RWPE2 (cell line): Measurements from ENCODE around the gene HEMK1.

Experiments
- ATAC-seq: fragments of 200-7000 bp; cut with Tn5 transposase; 3 replicates; pipeline ENCODE4 v1.9.1; 2021; ENCODE audit warnings: low read depth
- DNase-seq: peaks from one replicate; pipeline ENCODE4 v3.0.0-alpha.2; 2020; ENCODE audit warnings: low spot score
- H3K27ac ChIP-seq: fragments of 450-650 bp; 2 replicates; pipeline ENCODE4 v1.5.1; 2017; ENCODE audit warnings: mild to moderate bottlenecking; ENCODE audit not compliant: poor library complexity, severe bottlenecking
- H3K27me3 ChIP-seq: fragments of 250-450 bp; sonication (Bioruptor Pico); 2 replicates; pipeline ENCODE4 v1.5.1; 2021; ENCODE audit warnings: mild to moderate bottlenecking, moderate library complexity; ENCODE audit not compliant: insufficient read depth, poor library complexity, severe bottlenecking
- H3K36me3 ChIP-seq: fragments of 250-450 bp; sonication (Bioruptor Pico); 2 replicates; pipeline ENCODE4 v1.5.1; 2020; ENCODE audit warnings: low read depth, mild to moderate bottlenecking, moderate library complexity
- H3K4me1 ChIP-seq: fragments of 250-450 bp; sonication (Bioruptor Pico); 2 replicates; pipeline ENCODE4 v1.5.1; 2021; ENCODE audit warnings: mild to moderate bottlenecking, moderate library complexity; ENCODE audit not compliant: insufficient read depth, poor library complexity, severe bottlenecking
- H3K4me3 ChIP-seq: fragments of 250-450 bp; sonication (Bioruptor Pico); 2 replicates; pipeline ENCODE4 v1.5.1; 2021; ENCODE audit warnings: mild to moderate bottlenecking, moderate library complexity; ENCODE audit not compliant: severe bottlenecking
- H3K9me3 ChIP-seq: fragments of 250-450 bp; sonication (Bioruptor Pico); 2 replicates; pipeline ENCODE4 v1.5.1; 2021; ENCODE audit warnings: mild to moderate bottlenecking, moderate library complexity; ENCODE audit not compliant: severe bottlenecking
- CTCF ChIP-seq: fragments of 450-650 bp; IDR thresholded peaks from one replicate; pipeline ENCODE4 v1.5.1; 2017; ENCODE audit warnings: mild to moderate bottlenecking, moderate library complexity; ENCODE audit not compliant: poor library complexity, severe bottlenecking

Gene HEMK1

DNA sequence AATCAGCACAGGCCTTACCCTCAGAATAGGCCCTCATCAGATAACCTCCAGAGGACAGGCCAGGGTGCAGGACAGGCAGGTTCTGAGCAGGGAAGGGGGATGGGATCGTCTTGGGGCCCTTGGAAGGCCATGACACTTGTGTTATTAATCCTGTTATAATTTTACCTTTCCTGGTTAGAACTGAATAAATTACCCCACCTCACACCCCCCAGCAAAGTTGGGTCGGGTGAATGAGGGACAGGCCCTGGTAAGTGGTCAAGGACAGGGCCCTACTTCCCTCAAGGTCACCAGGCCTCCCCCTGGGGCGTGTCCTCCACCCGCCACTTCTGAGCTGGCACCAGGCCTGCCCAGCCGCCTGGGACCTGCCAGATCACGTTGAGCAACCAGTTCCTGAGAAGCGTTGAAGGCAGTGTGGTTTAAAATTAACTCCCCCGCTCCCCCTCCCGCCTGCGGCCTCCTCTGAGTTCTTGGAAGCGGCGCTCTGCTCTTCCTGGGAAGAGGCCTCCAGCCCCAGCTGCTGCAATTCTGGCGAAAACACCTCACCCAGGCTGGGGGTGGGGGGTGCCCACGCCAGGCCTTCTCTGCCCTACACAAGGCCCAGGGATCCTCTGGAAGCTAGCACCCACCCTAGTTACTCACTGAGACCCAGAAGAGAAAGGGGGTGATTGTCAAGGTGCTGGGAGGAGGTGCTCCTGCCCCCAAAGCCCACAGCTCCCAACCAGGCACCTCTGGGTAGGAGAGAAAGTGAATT, 31.7 kb downstream of the HEMK1 start:
- Histone ChIP-seq H3K36me3 (peaks cover under 1% of the 10 kb centered on the region; the same call in 1 of the 2 replicates), H3K27me3 (no peaks in the 10 kb centered on the region), H3K27ac (peak overlapping the region; percentile 93), H3K9me3 (no peaks in the 10 kb centered on the region), H3K4me1 (peaks cover 28% of the 10 kb centered on the region), H3K4me3 (no peak overlapping the region)
- ATAC-seq (peak; percentile 78), DNase-seq (peak; percentile 88)
- no peak for TF ChIP-seq CTCF

GRCh38 chr3:50602595-50603191, 33.4 kb downstream of the HEMK1 start:
- peak; percentile 37 for ATAC-seq
- Histone ChIP-seq H3K36me3 (peaks cover 12% of the 10 kb centered on the region; the same call in 1 of the 2 replicates), H3K27ac (peak overlapping the region; percentile 93), H3K4me1 (peaks cover 28% of the 10 kb centered on the region), H3K27me3 (no peaks in the 10 kb centered on the region), H3K4me3 (no peak overlapping the region), H3K9me3 (no peaks in the 10 kb centered on the region)
- no peak for TF ChIP-seq CTCF
- DNase-seq = no peak

DNA sequence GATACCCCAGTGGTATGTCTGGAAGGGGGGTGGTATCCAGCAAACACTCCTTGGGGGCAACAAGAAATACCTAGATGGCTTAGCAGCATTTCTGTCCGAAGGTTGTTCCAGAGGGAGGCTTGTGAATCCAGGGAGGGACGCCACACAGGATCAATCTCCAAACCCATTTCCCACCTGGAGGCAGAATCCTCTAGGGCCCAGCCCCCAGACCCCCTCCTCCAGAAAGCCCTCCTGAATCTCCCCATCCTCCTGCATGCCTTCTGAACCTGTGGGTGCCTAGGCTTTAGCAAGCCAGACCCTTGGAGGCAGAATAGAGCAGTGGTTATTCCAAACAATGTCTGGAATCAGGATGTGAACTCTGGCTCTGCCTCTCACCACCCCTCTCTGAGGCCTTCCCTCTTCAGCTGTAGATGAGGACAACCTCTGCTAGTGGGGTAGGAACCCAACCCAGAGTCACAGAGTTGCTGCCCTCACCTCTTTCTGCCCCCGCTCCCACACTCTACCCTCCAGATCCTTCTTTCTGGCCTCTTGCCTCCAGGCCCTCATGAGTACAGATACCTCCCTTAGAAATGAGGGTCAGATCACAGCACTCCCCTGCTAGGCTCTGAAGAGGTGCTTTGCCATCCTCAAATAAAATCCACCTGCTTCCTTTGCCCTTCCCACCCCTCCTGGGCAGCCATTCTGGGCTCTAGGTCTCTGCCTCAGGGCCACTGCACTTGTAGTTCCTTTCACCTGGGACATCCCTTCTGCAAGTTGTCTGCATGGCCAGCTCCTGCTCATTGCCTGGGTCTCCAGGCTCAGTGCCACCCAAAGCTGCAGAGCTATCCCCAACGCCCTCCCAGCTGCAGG, 34.2 kb downstream of the HEMK1 start:
- H3K27me3 ChIP-seq = no peaks in the 10 kb centered on the region
- ATAC-seq (no peak), DNase-seq (no peak)
- H3K27ac ChIP-seq = peak overlapping the region; percentile 93
- TF ChIP-seq CTCF = no peak
- peaks cover 28% of the 10 kb centered on the region for H3K4me1 ChIP-seq
- H3K9me3 ChIP-seq = no peaks in the 10 kb centered on the region
- no peak overlapping the region for H3K4me3 ChIP-seq
- H3K36me3 ChIP-seq = peaks cover 15% of the 10 kb centered on the region; the same call in 1 of the 2 replicates

DNA sequence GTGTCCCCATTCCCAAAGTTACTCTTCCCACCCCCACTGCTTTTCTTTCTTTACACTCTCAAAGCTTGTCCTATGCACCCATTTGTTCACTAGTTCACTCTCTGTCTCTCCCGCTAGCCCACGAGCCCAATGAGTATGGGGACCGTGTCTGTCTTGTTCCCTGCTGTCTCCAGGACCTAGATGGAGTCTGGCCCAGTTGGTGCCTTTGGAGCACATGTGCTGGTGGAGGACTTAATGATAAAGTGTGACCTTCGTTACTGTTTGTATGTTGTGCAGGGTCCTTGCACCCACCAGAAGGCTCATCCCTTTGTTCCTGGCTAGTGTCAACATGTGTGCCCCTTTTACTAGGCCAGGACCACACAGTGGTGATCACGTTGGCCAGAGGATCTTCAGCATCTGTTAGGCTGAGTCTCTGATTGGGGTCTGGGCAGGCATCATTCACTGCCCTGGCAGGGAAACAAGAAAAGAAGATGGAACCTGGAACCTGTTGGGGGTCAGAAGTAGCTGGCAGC, 34.8 kb downstream of the HEMK1 start:
- no peak for DNase-seq
- H3K4me1 ChIP-seq = peaks cover 28% of the 10 kb centered on the region
- H3K9me3 ChIP-seq = no peaks in the 10 kb centered on the region
- H3K27me3 ChIP-seq = no peaks in the 10 kb centered on the region
- ATAC-seq = no peak
- H3K4me3 ChIP-seq = no peak overlapping the region
- H3K27ac ChIP-seq = no peak overlapping the region
- no peak for TF ChIP-seq CTCF
- H3K36me3 ChIP-seq = peaks cover 19% of the 10 kb centered on the region; the same call in 1 of the 2 replicates
